A549 (cell line): ENCODE measurements around the gene FJX1.
"Not testable (repeated sequence)": the region's sequence is repeated elsewhere in the genome, so short reads cannot be mapped to it uniquely, and the experiment has no call there.

Source experiments
- CBX8 ChIP-seq: fragments of 200-600 bp; sonication (generic); IDR thresholded peaks from 2 replicates; pipeline ENCODE4 v1.6.1; 2016
- HDAC2 ChIP-seq: fragments of 200-600 bp; sonication (generic); IDR thresholded peaks from 2 replicates; pipeline ENCODE4 v1.6.1; 2016
- POLR2A ChIP-seq: IDR thresholded peaks from 2 replicates; pipeline ENCODE4 v1.6.1; 2012; ENCODE audit warnings: mild to moderate bottlenecking, low read length
- POLR2AphosphoS2 ChIP-seq: conservative IDR thresholded peaks from 2 replicates; pipeline ENCODE4 v1.6.1; 2012; ENCODE audit warnings: low read length, improper control_type of control experiment, inconsistent platforms
- RAD21 ChIP-seq, 2 experiments: fragments of >200 bp in 1 of 2; sonication (Bioruptor Twin) in 1 of 2; formaldehyde crosslinking in 1 of 2; IDR thresholded peaks in 1 of 2; conservative IDR thresholded peaks in 1 of 2; 2 replicates in 1 of 2; 3 replicates in 1 of 2; pipeline ENCODE4 v1.6.1; 2012 to 2018; ENCODE audit warnings: inconsistent platforms in 1 of 2
- RNF2 ChIP-seq: fragments of 200-600 bp; sonication (generic); IDR thresholded peaks from 2 replicates; pipeline ENCODE4 v1.6.1; 2016; ENCODE audit warnings: low read depth, mild to moderate bottlenecking, antibody characterized with exemption, moderate library complexity, borderline replicate concordance
- TF ChIP-seq, protein P1 (sequence below): fragments of >200 bp; sonication (Bioruptor Twin); formaldehyde crosslinking; IDR thresholded peaks from 3 replicates; pipeline ENCODE4 v1.5.1; 2016
- TF ChIP-seq, protein P2 (sequence below): fragments of 200-600 bp; sonication (generic); IDR thresholded peaks from 2 replicates; pipeline ENCODE4 v1.6.1; 2016; ENCODE audit warnings: antibody characterized with exemption, mild to moderate bottlenecking, moderate library complexity
- TF ChIP-seq, protein P3 (sequence below): IDR thresholded peaks from 2 replicates; pipeline ENCODE4 v1.6.1; 2012

DNA sequence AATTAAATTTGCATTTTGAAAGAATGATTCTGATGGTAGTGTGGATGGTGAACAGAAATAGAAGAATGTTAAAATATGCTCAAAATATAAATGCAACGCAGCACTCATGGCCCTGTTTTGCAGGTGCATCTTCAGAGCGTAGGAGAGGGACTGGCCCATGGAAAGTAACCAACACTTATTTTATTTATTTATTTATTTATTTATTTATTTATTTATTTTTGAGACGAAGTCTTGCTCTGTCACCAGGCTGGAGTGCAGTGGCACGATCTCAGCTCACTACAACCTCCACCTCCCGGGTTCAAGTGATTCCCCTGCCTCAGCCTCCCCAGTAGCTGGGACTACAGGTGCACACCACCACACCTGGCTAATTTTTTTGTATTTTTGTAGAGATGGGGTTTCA lies 34.5 kb downstream of the FJX1 start:
- TF ChIP-seq, protein P1, sequence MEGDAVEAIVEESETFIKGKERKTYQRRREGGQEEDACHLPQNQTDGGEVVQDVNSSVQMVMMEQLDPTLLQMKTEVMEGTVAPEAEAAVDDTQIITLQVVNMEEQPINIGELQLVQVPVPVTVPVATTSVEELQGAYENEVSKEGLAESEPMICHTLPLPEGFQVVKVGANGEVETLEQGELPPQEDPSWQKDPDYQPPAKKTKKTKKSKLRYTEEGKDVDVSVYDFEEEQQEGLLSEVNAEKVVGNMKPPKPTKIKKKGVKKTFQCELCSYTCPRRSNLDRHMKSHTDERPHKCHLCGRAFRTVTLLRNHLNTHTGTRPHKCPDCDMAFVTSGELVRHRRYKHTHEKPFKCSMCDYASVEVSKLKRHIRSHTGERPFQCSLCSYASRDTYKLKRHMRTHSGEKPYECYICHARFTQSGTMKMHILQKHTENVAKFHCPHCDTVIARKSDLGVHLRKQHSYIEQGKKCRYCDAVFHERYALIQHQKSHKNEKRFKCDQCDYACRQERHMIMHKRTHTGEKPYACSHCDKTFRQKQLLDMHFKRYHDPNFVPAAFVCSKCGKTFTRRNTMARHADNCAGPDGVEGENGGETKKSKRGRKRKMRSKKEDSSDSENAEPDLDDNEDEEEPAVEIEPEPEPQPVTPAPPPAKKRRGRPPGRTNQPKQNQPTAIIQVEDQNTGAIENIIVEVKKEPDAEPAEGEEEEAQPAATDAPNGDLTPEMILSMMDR = not testable (repeated sequence)
- TF ChIP-seq POLR2A; CBX8; HDAC2; RAD21 (conservative IDR thresholded peaks at IDR 0.05 in 1 of 2, IDR thresholded peaks at IDR 0.05 in 1 of 2); POLR2AphosphoS2; RNF2: not testable (repeated sequence)
- TF ChIP-seq, protein P2, sequence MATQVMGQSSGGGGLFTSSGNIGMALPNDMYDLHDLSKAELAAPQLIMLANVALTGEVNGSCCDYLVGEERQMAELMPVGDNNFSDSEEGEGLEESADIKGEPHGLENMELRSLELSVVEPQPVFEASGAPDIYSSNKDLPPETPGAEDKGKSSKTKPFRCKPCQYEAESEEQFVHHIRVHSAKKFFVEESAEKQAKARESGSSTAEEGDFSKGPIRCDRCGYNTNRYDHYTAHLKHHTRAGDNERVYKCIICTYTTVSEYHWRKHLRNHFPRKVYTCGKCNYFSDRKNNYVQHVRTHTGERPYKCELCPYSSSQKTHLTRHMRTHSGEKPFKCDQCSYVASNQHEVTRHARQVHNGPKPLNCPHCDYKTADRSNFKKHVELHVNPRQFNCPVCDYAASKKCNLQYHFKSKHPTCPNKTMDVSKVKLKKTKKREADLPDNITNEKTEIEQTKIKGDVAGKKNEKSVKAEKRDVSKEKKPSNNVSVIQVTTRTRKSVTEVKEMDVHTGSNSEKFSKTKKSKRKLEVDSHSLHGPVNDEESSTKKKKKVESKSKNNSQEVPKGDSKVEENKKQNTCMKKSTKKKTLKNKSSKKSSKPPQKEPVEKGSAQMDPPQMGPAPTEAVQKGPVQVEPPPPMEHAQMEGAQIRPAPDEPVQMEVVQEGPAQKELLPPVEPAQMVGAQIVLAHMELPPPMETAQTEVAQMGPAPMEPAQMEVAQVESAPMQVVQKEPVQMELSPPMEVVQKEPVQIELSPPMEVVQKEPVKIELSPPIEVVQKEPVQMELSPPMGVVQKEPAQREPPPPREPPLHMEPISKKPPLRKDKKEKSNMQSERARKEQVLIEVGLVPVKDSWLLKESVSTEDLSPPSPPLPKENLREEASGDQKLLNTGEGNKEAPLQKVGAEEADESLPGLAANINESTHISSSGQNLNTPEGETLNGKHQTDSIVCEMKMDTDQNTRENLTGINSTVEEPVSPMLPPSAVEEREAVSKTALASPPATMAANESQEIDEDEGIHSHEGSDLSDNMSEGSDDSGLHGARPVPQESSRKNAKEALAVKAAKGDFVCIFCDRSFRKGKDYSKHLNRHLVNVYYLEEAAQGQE = not testable (repeated sequence)
- TF ChIP-seq, protein P3, sequence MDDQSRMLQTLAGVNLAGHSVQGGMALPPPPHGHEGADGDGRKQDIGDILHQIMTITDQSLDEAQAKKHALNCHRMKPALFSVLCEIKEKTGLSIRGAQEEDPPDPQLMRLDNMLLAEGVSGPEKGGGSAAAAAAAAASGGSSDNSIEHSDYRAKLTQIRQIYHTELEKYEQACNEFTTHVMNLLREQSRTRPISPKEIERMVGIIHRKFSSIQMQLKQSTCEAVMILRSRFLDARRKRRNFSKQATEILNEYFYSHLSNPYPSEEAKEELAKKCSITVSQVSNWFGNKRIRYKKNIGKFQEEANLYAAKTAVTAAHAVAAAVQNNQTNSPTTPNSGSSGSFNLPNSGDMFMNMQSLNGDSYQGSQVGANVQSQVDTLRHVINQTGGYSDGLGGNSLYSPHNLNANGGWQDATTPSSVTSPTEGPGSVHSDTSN = not testable (repeated sequence)
